ENCODE data around the gene SEL1L3.

DNA sequence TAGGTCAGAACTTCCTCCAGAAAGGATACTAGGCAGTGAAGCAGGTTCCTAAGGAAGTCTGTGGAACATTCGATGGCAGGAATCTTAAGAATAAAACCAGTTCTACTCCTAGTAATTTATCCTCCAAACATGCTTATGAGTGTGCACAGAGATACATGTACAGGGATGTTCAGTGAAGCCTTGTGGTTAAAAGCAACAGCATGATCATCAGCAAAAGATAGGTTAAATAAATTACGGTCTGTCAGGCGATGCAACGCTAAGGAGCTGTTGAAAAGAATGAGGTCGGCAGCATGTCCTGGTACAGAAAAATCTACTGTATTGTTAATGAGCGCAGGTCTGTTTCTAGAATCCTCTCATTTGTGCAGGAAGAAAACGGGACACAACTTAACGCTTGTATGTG lies 23.6 kb downstream of the SEL1L3 start:
- no peak for TF ChIP-seq POLR2AphosphoS5 (IDR thresholded peaks at IDR 0.05; ENCODE audit: low read depth)
- TF ChIP-seq, protein P1, sequence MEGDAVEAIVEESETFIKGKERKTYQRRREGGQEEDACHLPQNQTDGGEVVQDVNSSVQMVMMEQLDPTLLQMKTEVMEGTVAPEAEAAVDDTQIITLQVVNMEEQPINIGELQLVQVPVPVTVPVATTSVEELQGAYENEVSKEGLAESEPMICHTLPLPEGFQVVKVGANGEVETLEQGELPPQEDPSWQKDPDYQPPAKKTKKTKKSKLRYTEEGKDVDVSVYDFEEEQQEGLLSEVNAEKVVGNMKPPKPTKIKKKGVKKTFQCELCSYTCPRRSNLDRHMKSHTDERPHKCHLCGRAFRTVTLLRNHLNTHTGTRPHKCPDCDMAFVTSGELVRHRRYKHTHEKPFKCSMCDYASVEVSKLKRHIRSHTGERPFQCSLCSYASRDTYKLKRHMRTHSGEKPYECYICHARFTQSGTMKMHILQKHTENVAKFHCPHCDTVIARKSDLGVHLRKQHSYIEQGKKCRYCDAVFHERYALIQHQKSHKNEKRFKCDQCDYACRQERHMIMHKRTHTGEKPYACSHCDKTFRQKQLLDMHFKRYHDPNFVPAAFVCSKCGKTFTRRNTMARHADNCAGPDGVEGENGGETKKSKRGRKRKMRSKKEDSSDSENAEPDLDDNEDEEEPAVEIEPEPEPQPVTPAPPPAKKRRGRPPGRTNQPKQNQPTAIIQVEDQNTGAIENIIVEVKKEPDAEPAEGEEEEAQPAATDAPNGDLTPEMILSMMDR (IDR thresholded peaks at IDR 0.05; ENCODE audit: insufficient read depth, low read length) = no peak
- TF ChIP-seq GABPA (IDR thresholded peaks at IDR 0.05; ENCODE audit: low read depth) = no peak
- TF ChIP-seq, protein P2, sequence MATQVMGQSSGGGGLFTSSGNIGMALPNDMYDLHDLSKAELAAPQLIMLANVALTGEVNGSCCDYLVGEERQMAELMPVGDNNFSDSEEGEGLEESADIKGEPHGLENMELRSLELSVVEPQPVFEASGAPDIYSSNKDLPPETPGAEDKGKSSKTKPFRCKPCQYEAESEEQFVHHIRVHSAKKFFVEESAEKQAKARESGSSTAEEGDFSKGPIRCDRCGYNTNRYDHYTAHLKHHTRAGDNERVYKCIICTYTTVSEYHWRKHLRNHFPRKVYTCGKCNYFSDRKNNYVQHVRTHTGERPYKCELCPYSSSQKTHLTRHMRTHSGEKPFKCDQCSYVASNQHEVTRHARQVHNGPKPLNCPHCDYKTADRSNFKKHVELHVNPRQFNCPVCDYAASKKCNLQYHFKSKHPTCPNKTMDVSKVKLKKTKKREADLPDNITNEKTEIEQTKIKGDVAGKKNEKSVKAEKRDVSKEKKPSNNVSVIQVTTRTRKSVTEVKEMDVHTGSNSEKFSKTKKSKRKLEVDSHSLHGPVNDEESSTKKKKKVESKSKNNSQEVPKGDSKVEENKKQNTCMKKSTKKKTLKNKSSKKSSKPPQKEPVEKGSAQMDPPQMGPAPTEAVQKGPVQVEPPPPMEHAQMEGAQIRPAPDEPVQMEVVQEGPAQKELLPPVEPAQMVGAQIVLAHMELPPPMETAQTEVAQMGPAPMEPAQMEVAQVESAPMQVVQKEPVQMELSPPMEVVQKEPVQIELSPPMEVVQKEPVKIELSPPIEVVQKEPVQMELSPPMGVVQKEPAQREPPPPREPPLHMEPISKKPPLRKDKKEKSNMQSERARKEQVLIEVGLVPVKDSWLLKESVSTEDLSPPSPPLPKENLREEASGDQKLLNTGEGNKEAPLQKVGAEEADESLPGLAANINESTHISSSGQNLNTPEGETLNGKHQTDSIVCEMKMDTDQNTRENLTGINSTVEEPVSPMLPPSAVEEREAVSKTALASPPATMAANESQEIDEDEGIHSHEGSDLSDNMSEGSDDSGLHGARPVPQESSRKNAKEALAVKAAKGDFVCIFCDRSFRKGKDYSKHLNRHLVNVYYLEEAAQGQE (IDR thresholded peaks at IDR 0.05; ENCODE audit: insufficient replicate concordance, low read depth) = no peak
